Measurements from ENCODE around the gene TIAL1.

- TF ChIP-seq CTCF (conservative IDR thresholded peaks at IDR 0.05; ENCODE audit: low read depth, low read length) (no peak), EZH2 (IDR thresholded peaks at IDR 0.05; ENCODE audit: low read length, unreplicated experiment) (no peak), EZH2phosphoT487 (IDR thresholded peaks at IDR 0.05; ENCODE audit: borderline replicate concordance, low read length) (no peak)
Measured at GRCh38 chr10:119536508-119537025, 60.2 kb downstream of the TIAL1 start.
